Measurements from ENCODE around the gene PRKCB. TPM values are rescaled to one million over a fixed set of nuclear protein-coding genes. Genes with fewer than 3 reads are reported as not detected.

Gene PRKCB
- total RNA-seq, 4 donors from 2014 or later: 0.51 to 1.3 (median 1.1) TPM

DNA sequence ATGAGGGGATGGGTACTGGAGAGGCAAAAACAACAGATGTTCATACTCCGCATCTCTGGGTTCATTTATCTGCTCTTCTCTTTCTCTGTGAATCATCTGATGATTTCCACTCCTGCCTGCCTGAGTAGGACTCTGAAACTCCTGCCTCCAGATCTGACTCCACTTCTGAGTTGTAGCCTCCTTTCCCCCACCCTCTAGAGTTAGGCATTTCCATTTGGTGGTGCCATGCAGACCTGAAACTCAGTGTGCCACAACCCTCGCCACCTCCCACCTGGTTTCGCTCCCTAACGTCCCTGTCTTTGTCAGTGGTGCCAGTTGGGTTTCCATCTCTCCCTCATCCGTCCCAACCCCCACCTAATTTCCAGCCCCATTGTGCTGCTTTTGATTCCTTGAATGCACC is 126.2 kb downstream of the PRKCB start:
- Histone ChIP-seq H3K9me3 (no peaks in the 10 kb centered on the region), H3K4me1 (no peaks in the 10 kb centered on the region), H3K36me3 (no peaks in the 10 kb centered on the region), H3K27me3 (no peaks in the 10 kb centered on the region), H3K4me3 (no peak overlapping the region), H3K27ac (no peak overlapping the region)
- intact Hi-C loops (cut with DNase I; ENCODE audit: low total_unique reads) (no loop called here), in situ Hi-C loops (cut with MboI; ENCODE audit: low sequenced_read_pairs in 4 of 4) (no loop called here)
- TF ChIP-seq, protein P1, sequence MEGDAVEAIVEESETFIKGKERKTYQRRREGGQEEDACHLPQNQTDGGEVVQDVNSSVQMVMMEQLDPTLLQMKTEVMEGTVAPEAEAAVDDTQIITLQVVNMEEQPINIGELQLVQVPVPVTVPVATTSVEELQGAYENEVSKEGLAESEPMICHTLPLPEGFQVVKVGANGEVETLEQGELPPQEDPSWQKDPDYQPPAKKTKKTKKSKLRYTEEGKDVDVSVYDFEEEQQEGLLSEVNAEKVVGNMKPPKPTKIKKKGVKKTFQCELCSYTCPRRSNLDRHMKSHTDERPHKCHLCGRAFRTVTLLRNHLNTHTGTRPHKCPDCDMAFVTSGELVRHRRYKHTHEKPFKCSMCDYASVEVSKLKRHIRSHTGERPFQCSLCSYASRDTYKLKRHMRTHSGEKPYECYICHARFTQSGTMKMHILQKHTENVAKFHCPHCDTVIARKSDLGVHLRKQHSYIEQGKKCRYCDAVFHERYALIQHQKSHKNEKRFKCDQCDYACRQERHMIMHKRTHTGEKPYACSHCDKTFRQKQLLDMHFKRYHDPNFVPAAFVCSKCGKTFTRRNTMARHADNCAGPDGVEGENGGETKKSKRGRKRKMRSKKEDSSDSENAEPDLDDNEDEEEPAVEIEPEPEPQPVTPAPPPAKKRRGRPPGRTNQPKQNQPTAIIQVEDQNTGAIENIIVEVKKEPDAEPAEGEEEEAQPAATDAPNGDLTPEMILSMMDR (IDR thresholded peaks at IDR 0.05 in 4 of 5, conservative IDR thresholded peaks at IDR 0.05 in 1 of 5): no peak
- TF ChIP-seq POLR2A (IDR thresholded peaks at IDR 0.05): no peak
- DNase-seq (no peak), ATAC-seq (no peak)

DNA sequence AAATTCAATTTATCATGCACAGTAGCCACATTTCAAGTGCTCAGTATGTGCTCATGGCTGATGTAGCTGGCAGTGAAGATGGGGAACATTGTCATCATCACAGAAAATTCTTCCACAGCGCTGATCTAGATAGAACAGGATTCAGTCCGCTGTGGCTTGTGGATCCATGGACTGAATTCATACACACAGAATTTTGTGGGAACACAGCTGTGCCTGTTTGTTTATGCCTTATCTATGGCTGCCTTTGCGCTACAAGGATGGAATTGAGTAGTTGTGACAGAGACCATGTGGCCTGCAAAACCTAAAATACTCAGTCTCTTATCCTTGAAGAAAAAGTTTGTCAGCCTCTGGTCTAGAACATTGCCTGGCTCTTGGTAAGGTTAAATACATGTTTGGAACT is 128.4 kb downstream of the PRKCB start:
- no peak overlapping the region for H3K4me3 ChIP-seq
- in situ Hi-C loops (cut with MboI; ENCODE audit: low sequenced_read_pairs in 4 of 4): no loop called here
- TF ChIP-seq, protein P1 (IDR thresholded peaks at IDR 0.05 in 4 of 5, conservative IDR thresholded peaks at IDR 0.05 in 1 of 5): no peak
- TF ChIP-seq POLR2A (IDR thresholded peaks at IDR 0.05): no peak
- no peak for ATAC-seq
- no peaks in the 10 kb centered on the region for H3K27me3 ChIP-seq
- H3K36me3 ChIP-seq: no peaks in the 10 kb centered on the region
- no peak overlapping the region for H3K27ac ChIP-seq
- DNase-seq: no peak
- no peaks in the 10 kb centered on the region for H3K9me3 ChIP-seq
- intact Hi-C loops (cut with DNase I; ENCODE audit: low total_unique reads): no loop called here
- H3K4me1 ChIP-seq: no peaks in the 10 kb centered on the region

GRCh38 chr16:23965137-23965733 is 129.5 kb downstream of the PRKCB start:
- TF ChIP-seq, protein P1 (IDR thresholded peaks at IDR 0.05 in 4 of 5, conservative IDR thresholded peaks at IDR 0.05 in 1 of 5): no peak
- no peak for TF ChIP-seq POLR2A (IDR thresholded peaks at IDR 0.05)
- DNase-seq (no peak), ATAC-seq (no peak)
- H3K9me3 ChIP-seq: no peaks in the 10 kb centered on the region
- intact Hi-C loops (cut with DNase I; ENCODE audit: low total_unique reads) (no loop called here), in situ Hi-C loops (cut with MboI; ENCODE audit: low sequenced_read_pairs in 4 of 4) (no loop called here)
- no peaks in the 10 kb centered on the region for H3K36me3 ChIP-seq
- H3K4me1 ChIP-seq: no peaks in the 10 kb centered on the region
- H3K27me3 ChIP-seq: no peaks in the 10 kb centered on the region
- H3K27ac ChIP-seq: no peak overlapping the region
- H3K4me3 ChIP-seq: no peak overlapping the region

DNA sequence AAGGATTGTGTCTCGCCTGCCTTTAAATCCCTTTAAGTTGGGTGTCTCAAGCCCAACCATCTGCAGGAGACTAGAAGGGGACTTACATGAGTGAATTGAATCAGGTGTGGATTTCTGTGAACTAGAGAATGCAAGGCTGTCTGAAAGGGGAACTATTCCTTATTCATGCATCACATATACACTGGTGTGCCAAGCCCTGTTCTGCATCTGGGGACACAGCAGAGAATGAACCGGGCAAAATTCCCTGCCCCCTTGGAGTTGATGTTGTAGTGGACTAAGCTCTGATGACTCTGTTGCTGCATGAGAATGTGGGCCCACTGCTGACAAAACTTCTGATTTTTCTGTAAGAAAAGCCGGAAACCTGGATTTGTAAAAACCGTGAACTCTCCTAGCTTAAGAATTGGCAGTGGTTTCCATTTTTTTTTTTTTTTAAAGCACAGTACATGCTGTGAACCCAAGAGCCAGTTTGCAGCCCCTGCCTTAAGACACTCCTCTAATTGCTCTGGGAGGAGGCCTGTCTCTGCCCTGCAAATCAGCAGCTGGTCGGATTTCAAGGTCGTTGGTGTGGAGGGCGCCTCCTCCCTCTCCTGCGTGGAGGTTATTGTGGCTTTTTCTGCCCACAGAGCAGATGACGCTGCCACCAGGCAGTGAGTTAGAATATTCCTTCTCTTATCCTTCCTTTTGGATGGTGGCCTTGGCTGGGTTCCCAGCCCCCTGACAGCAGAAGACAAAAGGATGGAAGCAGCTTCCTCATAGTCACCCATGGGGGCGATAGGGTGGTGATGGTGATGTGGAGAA is 131.0 kb downstream of the PRKCB start:
- intact Hi-C loops (cut with DNase I; ENCODE audit: low total_unique reads): no loop called here
- Histone ChIP-seq H3K4me1 (no peaks in the 10 kb centered on the region), H3K9me3 (no peaks in the 10 kb centered on the region), H3K27me3 (no peaks in the 10 kb centered on the region), H3K36me3 (no peaks in the 10 kb centered on the region), H3K27ac (no peak overlapping the region), H3K4me3 (no peak overlapping the region)
- in situ Hi-C loops (cut with MboI; ENCODE audit: low sequenced_read_pairs in 4 of 4): no loop called here
- DNase-seq (no peak), ATAC-seq (no peak)
- no peak for TF ChIP-seq POLR2A (IDR thresholded peaks at IDR 0.05)
- TF ChIP-seq, protein P1 (IDR thresholded peaks at IDR 0.05 in 4 of 5, conservative IDR thresholded peaks at IDR 0.05 in 1 of 5): no peak

All from gastrocnemius medialis (tissue), 4 donors.